HG02571 (cell line): Measurements from ENCODE around the gene CACTIN.

Source experiments
- ATAC-seq: cut with Tn5 transposase; IDR thresholded peaks from one replicate; pipeline ENCODE4 v1.9.1; 2021; ENCODE audit warnings: mild to moderate bottlenecking, moderate library complexity; ENCODE audit not compliant: unreplicated experiment

The CACTIN gene

GRCh38 chr19:3646336-3647092 lies 19.9 kb upstream of the CACTIN start:
- no peak for ATAC-seq

GRCh38 chr19:3645726-3646125 lies 19.1 kb upstream of the CACTIN start:
- ATAC-seq, result no peak

GRCh38 chr19:3645067-3645396 lies 18.4 kb upstream of the CACTIN start:
- ATAC-seq, result no peak

GRCh38 chr19:3644351-3645066 lies 17.9 kb upstream of the CACTIN start:
- ATAC-seq, result no peak

- no peak for ATAC-seq
Measured at GRCh38 chr19:3643674-3644313, 17.2 kb upstream of the CACTIN start.

GRCh38 chr19:3642987-3643673 lies 16.5 kb upstream of the CACTIN start:
- ATAC-seq, result no peak

- no peak for ATAC-seq
Measured at GRCh38 chr19:3642296-3642695, 15.7 kb upstream of the CACTIN start.

- no peak for ATAC-seq
Measured at GRCh38 chr19:3641515-3642269, 15.1 kb upstream of the CACTIN start.

- ATAC-seq, result no peak
Measured at GRCh38 chr19:3639479-3639878, 12.9 kb upstream of the CACTIN start.

GRCh38 chr19:3638208-3639193 lies 11.9 kb upstream of the CACTIN start:
- no peak for ATAC-seq

- ATAC-seq, result no peak
Measured at GRCh38 chr19:3637621-3638020, 11.0 kb upstream of the CACTIN start.

- ATAC-seq, result no peak
Measured at GRCh38 chr19:3636962-3637361, 10.4 kb upstream of the CACTIN start.

GRCh38 chr19:3636506-3636905 lies 9.9 kb upstream of the CACTIN start:
- no peak for ATAC-seq

- ATAC-seq, result no peak
Measured at GRCh38 chr19:3634496-3635045, 8.0 kb upstream of the CACTIN start.

GRCh38 chr19:3633559-3633988 lies 7.0 kb upstream of the CACTIN start:
- no peak for ATAC-seq

GRCh38 chr19:3632739-3633558 lies 6.4 kb upstream of the CACTIN start:
- no peak for ATAC-seq

GRCh38 chr19:3632098-3632497 lies 5.5 kb upstream of the CACTIN start:
- no peak for ATAC-seq

- ATAC-seq, result no peak
Measured at GRCh38 chr19:3631053-3631861, 4.7 kb upstream of the CACTIN start.
